Smooth muscle cell (in vitro differentiated cells): ENCODE measurements around the gene OR2Z1. TPM values are rescaled to one million over a fixed set of nuclear protein-coding genes. Genes with fewer than 3 reads are reported as not detected.

ENCODE experiments used
- DNase-seq: peaks from one replicate; lab custom pipeline; 2025; ENCODE audit not compliant: unreplicated experiment; lab: John Stamatoyannopoulos, UW
- H2AFZ ChIP-seq: fragments of 200-600 bp; sonication (generic); 2 replicates; pipeline ENCODE4 v1.6.0; 2016; ENCODE audit warnings: antibody characterized with exemption, low read depth, mild to moderate bottlenecking
- H3F3A ChIP-seq: fragments of 200-600 bp; sonication (generic); 2 replicates; pipeline ENCODE4 v1.6.0; 2017; ENCODE audit warnings: antibody characterized with exemption, low read depth
- H3K27ac ChIP-seq: fragments of 200-600 bp; sonication (generic); 2 replicates; pipeline ENCODE4 v1.5.1; 2016; ENCODE audit warnings: low read depth, mild to moderate bottlenecking
- H3K27me3 ChIP-seq: fragments of 200-600 bp; sonication (generic); 2 replicates; pipeline ENCODE4 v1.6.1; 2016; ENCODE audit warnings: low read depth, mild to moderate bottlenecking
- H3K36me3 ChIP-seq: fragments of 200-600 bp; sonication (generic); 2 replicates; pipeline ENCODE4 v1.5.1; 2016; ENCODE audit warnings: low read depth
- H3K4me1 ChIP-seq: fragments of 200-600 bp; sonication (generic); 2 replicates; pipeline ENCODE4 v1.5.1; 2016; ENCODE audit warnings: low read depth
- H3K4me2 ChIP-seq: fragments of 200-600 bp; sonication (generic); 2 replicates; pipeline ENCODE4 v1.6.0; 2016; ENCODE audit warnings: mild to moderate bottlenecking
- H3K4me3 ChIP-seq: fragments of 200-600 bp; sonication (generic); 2 replicates; pipeline ENCODE4 v1.5.1; 2016; ENCODE audit warnings: mild to moderate bottlenecking
- H3K79me2 ChIP-seq: fragments of 200-600 bp; sonication (generic); 2 replicates; pipeline ENCODE4 v1.6.0; 2016; ENCODE audit warnings: low read depth, mild to moderate bottlenecking
- H3K9ac ChIP-seq: fragments of 200-600 bp; sonication (generic); 2 replicates; pipeline ENCODE4 v1.6.0; 2016; ENCODE audit warnings: low read depth
- H3K9me3 ChIP-seq: fragments of 200-600 bp; sonication (generic); replicated peaks from 2 replicates; pipeline ENCODE4 v1.5.1; 2016; ENCODE audit warnings: low read depth
- H4K20me1 ChIP-seq: fragments of 200-600 bp; sonication (generic); 2 replicates; pipeline ENCODE4 v1.6.0; 2016; ENCODE audit warnings: low read depth
- CTCF ChIP-seq: fragments of 200-600 bp; sonication (generic); IDR thresholded peaks from 2 replicates; pipeline ENCODE4 v1.5.1; 2017; ENCODE audit warnings: borderline replicate concordance, mild to moderate bottlenecking, antibody characterized with exemption; ENCODE audit not compliant: insufficient read depth, poor library complexity, severe bottlenecking
- WGBS: methylation state at CpG from one replicate; pipeline ENCODE4 v1.1.7; 2016; ENCODE audit warnings: low lambda C conversion rate; 5-methylcytosine and 5-hydroxymethylcytosine counted together
- polyA plus RNA-seq: library from polyadenylated mRNA; unstranded; fragments of >200 nt; fragmentation: Nextera tagmentation; extraction: Ambion mirVana; gene quantifications from 2 replicates; pipeline ENCODE4 v1.2.1, GENCODE V29; 2016
- total RNA-seq: library from RNA; depleted of rRNA; stranded (reverse); fragments of >200 nt; gene quantifications from 2 replicates; pipeline ENCODE4 v1.2.3, GENCODE V29; 2014

The OR2Z1 gene
- total and polyA plus RNA-seq, 2 experiments from 2014 or later, result not detected

GRCh38 chr19:8682931-8683330 lies 38.5 kb upstream of the OR2Z1 start:
- no peak overlapping the region for H3K4me3 ChIP-seq

GRCh38 chr19:8684001-8684902 lies 37.2 kb upstream of the OR2Z1 start:
- DNase-seq, result no peak
- Histone ChIP-seq H3K79me2 (no peaks in the 10 kb centered on the region), H3K4me1 (no peaks in the 10 kb centered on the region), H3K36me3 (no peaks in the 10 kb centered on the region), H3K9ac (no peak overlapping the region), H2AFZ (no peak overlapping the region), H3K9me3 (no peaks in the 10 kb centered on the region), H3K4me2 (no peak overlapping the region), H3K4me3 (no peak overlapping the region), H3K27ac (no peak overlapping the region), H3F3A (no peaks in the 10 kb centered on the region), H4K20me1 (no peaks in the 10 kb centered on the region), H3K27me3 (no peaks in the 10 kb centered on the region)
- TF ChIP-seq CTCF, result no peak
- 83% methylated on average over 21 of the region's 21 CpGs for WGBS

More at GRCh38 chr19:8682931-8683330, 38.5 kb upstream of the OR2Z1 start:
- no peaks in the 10 kb centered on the region for H3K36me3 ChIP-seq
- H3K4me2 ChIP-seq, result no peak overlapping the region
- no peaks in the 10 kb centered on the region for H3F3A ChIP-seq
- TF ChIP-seq CTCF, result no peak
- H3K9ac ChIP-seq, result no peak overlapping the region
- H2AFZ ChIP-seq, result no peak overlapping the region
- 77% methylated on average over 1 of the region's 1 CpG for WGBS
- H3K27ac ChIP-seq, result no peak overlapping the region
- H3K27me3 ChIP-seq, result no peaks in the 10 kb centered on the region
- H4K20me1 ChIP-seq, result no peaks in the 10 kb centered on the region
- DNase-seq, result no peak
- H3K9me3 ChIP-seq, result no peaks in the 10 kb centered on the region
- no peaks in the 10 kb centered on the region for H3K4me1 ChIP-seq
- H3K79me2 ChIP-seq, result no peaks in the 10 kb centered on the region

GRCh38 chr19:8686549-8686948 lies 34.9 kb upstream of the OR2Z1 start:
- H3F3A ChIP-seq, result no peaks in the 10 kb centered on the region
- H3K27ac ChIP-seq, result no peak overlapping the region
- 53% methylated on average over 5 of the region's 5 CpGs for WGBS

More at GRCh38 chr19:8686549-8686948, 34.9 kb upstream of the OR2Z1 start:
- no peak overlapping the region for H2AFZ ChIP-seq
- no peak overlapping the region for H3K4me3 ChIP-seq
- H3K9me3 ChIP-seq, result no peaks in the 10 kb centered on the region
- H3K4me1 ChIP-seq, result no peaks in the 10 kb centered on the region
- no peaks in the 10 kb centered on the region for H4K20me1 ChIP-seq
- no peak overlapping the region for H3K4me2 ChIP-seq
- no peaks in the 10 kb centered on the region for H3K36me3 ChIP-seq
- no peaks in the 10 kb centered on the region for H3K27me3 ChIP-seq
- H3K9ac ChIP-seq, result no peak overlapping the region
- H3K79me2 ChIP-seq, result no peaks in the 10 kb centered on the region
- no peak for DNase-seq
- TF ChIP-seq CTCF, result no peak
